ENCODE measurements around the gene YBX2.

Gene YBX2

DNA sequence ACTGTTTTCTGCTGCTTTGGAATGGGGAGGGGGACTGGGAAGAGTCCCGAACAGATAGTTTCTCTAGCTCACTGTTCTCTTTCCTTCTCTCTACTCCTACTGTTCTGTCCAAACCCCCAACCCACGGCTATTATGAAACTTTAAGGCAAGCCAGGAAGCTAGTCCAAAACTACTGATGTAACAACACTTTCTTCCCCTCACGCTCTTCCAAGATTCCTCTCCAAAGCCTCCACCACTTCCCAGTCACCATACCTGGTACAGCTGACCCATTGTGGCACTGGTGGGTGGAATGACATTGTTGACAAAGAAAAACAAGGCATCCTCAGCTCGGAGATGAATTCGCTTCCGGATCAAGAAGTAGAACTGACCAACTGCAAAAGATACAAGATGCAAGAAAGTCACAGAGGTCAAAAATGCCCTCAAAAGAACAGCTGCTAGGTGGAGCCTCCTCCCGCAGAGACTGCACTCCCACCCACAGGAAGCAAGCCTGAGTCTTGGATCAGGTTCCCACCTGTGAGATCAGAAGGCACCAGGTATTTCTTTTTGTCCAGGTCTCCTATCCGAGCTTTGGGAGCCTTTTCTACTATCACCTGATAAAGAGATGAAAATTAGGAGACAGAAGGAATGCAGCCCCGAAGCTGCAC, 53.2 kb downstream of the YBX2 start:
- TF ChIP-seq, protein P1, sequence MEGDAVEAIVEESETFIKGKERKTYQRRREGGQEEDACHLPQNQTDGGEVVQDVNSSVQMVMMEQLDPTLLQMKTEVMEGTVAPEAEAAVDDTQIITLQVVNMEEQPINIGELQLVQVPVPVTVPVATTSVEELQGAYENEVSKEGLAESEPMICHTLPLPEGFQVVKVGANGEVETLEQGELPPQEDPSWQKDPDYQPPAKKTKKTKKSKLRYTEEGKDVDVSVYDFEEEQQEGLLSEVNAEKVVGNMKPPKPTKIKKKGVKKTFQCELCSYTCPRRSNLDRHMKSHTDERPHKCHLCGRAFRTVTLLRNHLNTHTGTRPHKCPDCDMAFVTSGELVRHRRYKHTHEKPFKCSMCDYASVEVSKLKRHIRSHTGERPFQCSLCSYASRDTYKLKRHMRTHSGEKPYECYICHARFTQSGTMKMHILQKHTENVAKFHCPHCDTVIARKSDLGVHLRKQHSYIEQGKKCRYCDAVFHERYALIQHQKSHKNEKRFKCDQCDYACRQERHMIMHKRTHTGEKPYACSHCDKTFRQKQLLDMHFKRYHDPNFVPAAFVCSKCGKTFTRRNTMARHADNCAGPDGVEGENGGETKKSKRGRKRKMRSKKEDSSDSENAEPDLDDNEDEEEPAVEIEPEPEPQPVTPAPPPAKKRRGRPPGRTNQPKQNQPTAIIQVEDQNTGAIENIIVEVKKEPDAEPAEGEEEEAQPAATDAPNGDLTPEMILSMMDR (IDR thresholded peaks at IDR 0.05): no peak

DNA sequence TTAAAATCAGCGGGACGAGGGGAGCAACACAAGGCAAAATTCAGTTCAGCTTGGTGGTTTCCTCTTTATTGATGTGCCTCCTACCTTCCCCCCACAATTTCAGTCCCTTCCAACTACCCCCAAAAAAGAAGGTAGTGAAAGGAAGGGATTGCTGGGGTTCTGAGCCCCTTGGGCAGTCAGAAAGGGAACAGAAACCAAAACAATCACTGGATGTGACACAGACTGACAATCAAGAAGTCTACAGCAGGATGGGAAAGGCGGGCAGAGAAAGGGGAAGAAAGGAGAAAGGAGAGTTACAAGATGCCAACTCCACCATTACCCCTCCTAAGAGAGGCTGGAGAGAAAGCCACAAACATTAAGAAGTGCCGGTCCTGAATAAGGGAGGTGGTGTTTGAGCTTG, 54.1 kb downstream of the YBX2 start:
- Histone ChIP-seq H3K4me3 (ENCODE audit: low read depth in 1 of 2, low read length in 1 of 2) (peak overlapping the region; percentile 84 to 98), H3K27ac (peak overlapping the region; percentile 99), H3K9me3 (no peaks in the 10 kb centered on the region), H3K4me1 (ENCODE audit: control insufficient read depth in 1 of 2, insufficient read depth in 1 of 2, low read depth in 1 of 2, low read length in 1 of 2) (peaks cover 48 to 54% of the 10 kb centered on the region in 2 experiments), H3K27me3 (no peaks in the 10 kb centered on the region), H3K36me3 (peaks cover 54% of the 10 kb centered on the region)
- TF ChIP-seq, protein P1 (IDR thresholded peaks at IDR 0.05): no peak

More for the DNA sequence above, 53.2 kb downstream of the YBX2 start:
- Histone ChIP-seq H3K36me3 (peaks cover 53% of the 10 kb centered on the region), H3K27me3 (no peaks in the 10 kb centered on the region), H3K9me3 (no peaks in the 10 kb centered on the region), H3K4me3 (ENCODE audit: low read depth in 1 of 2, low read length in 1 of 2) (peak overlapping the region; percentile 84 to 98), H3K27ac (peak overlapping the region; percentile 99), H3K4me1 (ENCODE audit: control insufficient read depth in 1 of 2, insufficient read depth in 1 of 2, low read depth in 1 of 2, low read length in 1 of 2) (peaks cover 42 to 47% of the 10 kb centered on the region in 2 experiments)

DNA sequence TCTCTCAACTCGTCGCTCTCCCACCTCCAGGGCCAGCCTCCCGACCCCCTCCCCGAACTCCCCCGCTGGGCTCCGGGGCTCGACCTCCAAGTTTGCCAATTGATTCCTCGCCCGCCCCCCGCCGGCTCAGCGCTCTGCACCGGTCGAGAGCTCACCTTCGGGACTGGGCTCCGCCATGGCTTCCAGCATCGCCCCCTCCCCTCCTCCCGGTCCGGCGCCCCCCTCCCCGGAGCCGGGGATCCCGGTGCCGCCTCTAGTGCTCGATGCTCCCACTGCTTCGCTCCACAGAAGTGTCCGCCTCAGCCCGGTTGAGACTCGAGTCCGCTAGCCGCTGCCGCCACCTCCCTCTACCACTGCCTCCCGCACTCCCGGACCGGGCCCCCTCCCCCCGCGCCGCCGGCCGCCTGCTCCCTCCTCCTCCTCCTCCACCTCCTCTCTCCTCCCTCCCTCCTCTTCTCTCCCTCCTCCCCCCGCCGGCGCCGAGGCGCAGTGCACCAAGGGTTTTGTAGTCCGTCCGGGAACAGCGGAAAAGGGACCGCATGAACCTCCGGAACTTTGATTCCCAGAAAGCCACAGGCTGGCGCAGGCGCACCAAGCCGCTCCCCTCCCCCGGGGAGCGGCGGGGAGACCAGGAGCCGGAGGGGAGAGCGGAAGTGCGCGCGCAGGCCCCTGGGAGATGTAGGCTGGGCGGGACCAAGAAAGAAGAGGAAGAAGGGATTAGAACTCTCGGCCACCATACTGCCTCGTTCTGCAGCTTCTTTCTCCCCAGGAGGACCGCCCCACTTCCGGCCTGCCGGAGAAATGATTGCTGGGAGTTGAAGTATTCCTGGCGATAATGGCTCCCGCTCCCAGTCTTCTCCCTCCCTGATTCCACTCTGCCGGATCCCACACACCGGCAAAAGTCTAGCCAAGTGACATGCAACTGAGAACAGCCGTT, 55.1 kb downstream of the YBX2 start, which contains the start of gene PHF23:
PHF23 (minus strand) TSS at position 367 of the 937 bp plus-strand sequence; CDS start at position 189, 178 bp downstream.
- Histone ChIP-seq H3K27ac (peak within 1 kb of the TSS; percentile 99), H3K4me1 (ENCODE audit: control insufficient read depth in 1 of 2, insufficient read depth in 1 of 2, low read depth in 1 of 2, low read length in 1 of 2) (peaks cover 58 to 64% of the 10 kb centered on the region in 2 experiments), H3K27me3 (no peaks in the 10 kb centered on the region), H3K36me3 (peaks cover 55% of the 10 kb centered on the region), H3K9me3 (no peaks in the 10 kb centered on the region), H3K4me3 (ENCODE audit: low read depth in 1 of 2, low read length in 1 of 2) (peak within 1 kb of the TSS; percentile 84 to 98)
- TF ChIP-seq, protein P1 (IDR thresholded peaks at IDR 0.05): peak; percentile 72

DNA sequence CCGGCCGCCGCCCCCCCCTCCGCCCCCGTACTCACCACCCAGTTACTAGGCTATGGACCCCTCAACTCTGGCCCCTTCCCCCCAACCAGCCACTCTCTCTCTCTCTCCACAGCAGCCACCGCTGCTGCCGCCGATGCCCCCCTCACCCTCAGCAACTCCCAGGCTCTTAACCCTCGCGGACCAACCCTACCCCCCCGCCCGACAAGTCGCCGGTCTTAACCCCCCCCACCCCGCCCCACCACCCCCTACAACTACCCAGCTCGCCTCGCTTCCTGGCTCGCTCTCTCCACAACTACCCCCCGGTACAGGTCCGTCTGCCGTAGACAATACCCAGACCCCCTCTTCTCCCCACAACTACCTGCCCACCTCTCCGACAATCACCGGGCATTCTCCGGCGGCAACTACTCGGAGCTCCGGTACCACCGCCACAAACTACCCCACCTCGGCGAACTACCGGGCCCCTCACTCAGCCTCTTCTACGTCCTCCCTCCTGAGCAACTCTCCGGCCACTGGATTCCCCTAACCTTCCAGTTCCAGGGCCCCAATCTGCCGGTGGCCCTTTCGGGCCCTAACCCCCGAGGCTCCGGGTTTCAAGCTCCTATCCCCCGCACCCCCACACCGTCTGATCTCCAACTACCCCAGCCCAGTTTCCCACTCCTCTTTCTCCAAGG, 55.9 kb downstream of the YBX2 start:
- Histone ChIP-seq H3K4me1 (ENCODE audit: control insufficient read depth in 1 of 2, insufficient read depth in 1 of 2, low read depth in 1 of 2, low read length in 1 of 2) (peaks cover 60 to 65% of the 10 kb centered on the region in 2 experiments), H3K4me3 (ENCODE audit: low read depth in 1 of 2, low read length in 1 of 2) (peak overlapping the region; percentile 84 to 98), H3K36me3 (peaks cover 48% of the 10 kb centered on the region), H3K9me3 (no peaks in the 10 kb centered on the region), H3K27me3 (no peaks in the 10 kb centered on the region), H3K27ac (peak overlapping the region; percentile 99)
- TF ChIP-seq, protein P1 (IDR thresholded peaks at IDR 0.05): no peak
